Left lung (tissue), 10 donors: Measurements from ENCODE around the gene TBC1D25. TPM values are rescaled to one million over a fixed set of nuclear protein-coding genes. Genes with fewer than 3 reads are reported as not detected.

Experiments used
- ATAC-seq: fragments of 200-7000 bp; cut with Tn5 transposase; one replicate; pipeline ENCODE4 v1.9.1; 2020; ENCODE audit warnings: moderate library complexity
- DNase-seq, 4 donors: peaks; one replicate each; pipeline ENCODE4 v3.0.0-alpha.2; 2013 to 2020
- H3K27ac ChIP-seq, 2 donors: fragments of 200-600 bp; sonication (generic) in 1 of 2; one replicate each; pipeline versions ENCODE4 v1.5.0 to v1.8.0; 2020 to 2021
- H3K27me3 ChIP-seq, 2 donors: fragments of 200-600 bp; sonication (generic) in 1 of 2; one replicate each; pipeline versions ENCODE4 v1.5.0 to v1.8.0; 2020 to 2021
- H3K36me3 ChIP-seq, 2 donors: fragments of 200-600 bp; sonication (generic) in 1 of 2; one replicate each; pipeline versions ENCODE4 v1.5.0 to v1.8.0; 2020 to 2021
- H3K4me1 ChIP-seq, 2 donors: fragments of 200-600 bp; one replicate each; pipeline ENCODE4 v1.8.0; 2021
- H3K4me3 ChIP-seq, 2 donors: fragments of 200-600 bp; sonication (generic) in 1 of 2; one replicate each; pipeline versions ENCODE4 v1.5.0 to v1.8.0; 2020 to 2021; ENCODE audit warnings: mild to moderate bottlenecking in 1 of 2
- H3K9me3 ChIP-seq, 2 donors: fragments of 200-600 bp; sonication (generic) in 1 of 2; one replicate each; pipeline versions ENCODE4 v1.5.0 to v1.8.0; 2020 to 2021
- CTCF ChIP-seq, 2 donors: fragments of 200-600 bp; sonication (generic) in 1 of 2; IDR thresholded peaks; one replicate each; pipeline versions ENCODE4 v1.5.0 to v1.8.0; 2021; ENCODE audit warnings: antibody characterized with exemption in 2 of 2
- intact Hi-C, 2 donors: fragments of 100-400 bp; cut with DNase I; formaldehyde crosslinking; loops; one replicate each; pipeline versions ENCODE4 v1.11.2 to v1.14.2; 2022
- polyA plus RNA-seq, 6 donors: library from polyadenylated mRNA; unstranded; fragments of 120-200 nt; gene quantifications; one replicate each; pipeline ENCODE4 v1.2.1, GENCODE V29; 2013; ENCODE audit not compliant: insufficient read length in 6 of 6
- total RNA-seq, 2 donors: library from RNA; stranded (reverse); fragmentation: NEBNext Ultra II Directional; extraction: Animal tissue kit (Norgen Biotek cat#: 25700); gene quantifications; one replicate each; pipeline ENCODE4 v1.2.1, GENCODE V29; 2021
- donor health status: DM: no; HTN: yes; CAD: no.
- donor health status: DM: no; HTN: no; CAD: no.

TBC1D25 gene
- total and polyA plus RNA-seq, 8 donors: 8.7 to 15.2 (median 9.9) TPM

GRCh38 chrX:48578661-48579128, 39.2 kb downstream of the TBC1D25 start:
- no peak for ATAC-seq
- intact Hi-C loops: no loop called here
- peaks cover 0 to 26% of the 10 kb centered on the region in 2 donors for H3K4me1 ChIP-seq
- no peak overlapping the region for H3K27ac ChIP-seq
- TF ChIP-seq CTCF (IDR thresholded peaks at IDR 0.05): no peak
- H3K4me3 ChIP-seq: no peak overlapping the region
- peaks cover 0 to 51% of the 10 kb centered on the region in 2 donors for H3K36me3 ChIP-seq
- H3K9me3 ChIP-seq: no peaks in the 10 kb centered on the region
- no peaks in the 10 kb centered on the region for H3K27me3 ChIP-seq
- DNase-seq: no peak

- no peak overlapping the region for H3K27ac ChIP-seq
- H3K36me3 ChIP-seq: peaks cover 0 to 51% of the 10 kb centered on the region in 2 donors
- no peak overlapping the region for H3K4me3 ChIP-seq
- no peak for TF ChIP-seq CTCF (IDR thresholded peaks at IDR 0.05)
- DNase-seq (no peak), ATAC-seq (no peak)
- no peaks in the 10 kb centered on the region for H3K27me3 ChIP-seq
- intact Hi-C loops: no loop called here
- H3K9me3 ChIP-seq: no peaks in the 10 kb centered on the region
- peaks cover 0 to 26% of the 10 kb centered on the region in 2 donors for H3K4me1 ChIP-seq
Observed at GRCh38 chrX:48579259-48579658, 39.7 kb downstream of the TBC1D25 start.

- intact Hi-C loops: no loop called here
- peaks cover 0 to 45% of the 10 kb centered on the region in 2 donors for H3K36me3 ChIP-seq
- no peak overlapping the region for H3K27ac ChIP-seq
- TF ChIP-seq CTCF (IDR thresholded peaks at IDR 0.05): no peak
- ATAC-seq: peak; percentile 87
- H3K9me3 ChIP-seq: no peaks in the 10 kb centered on the region
- peaks cover 0 to 22% of the 10 kb centered on the region in 2 donors for H3K4me1 ChIP-seq
- no peak overlapping the region for H3K4me3 ChIP-seq
- H3K27me3 ChIP-seq: no peaks in the 10 kb centered on the region
- no peak for DNase-seq
Observed at GRCh38 chrX:48580662-48581061, 41.1 kb downstream of the TBC1D25 start.

- ATAC-seq: no peak
Observed at GRCh38 chrX:48584698-48585097, 45.2 kb downstream of the TBC1D25 start.

More at GRCh38 chrX:48584698-48585097, 45.2 kb downstream of the TBC1D25 start:
- DNase-seq: no peak
- intact Hi-C loops: no loop called here
- no peak for TF ChIP-seq CTCF (IDR thresholded peaks at IDR 0.05)
- H3K27me3 ChIP-seq: no peaks in the 10 kb centered on the region
- H3K9me3 ChIP-seq: no peaks in the 10 kb centered on the region
- H3K4me3 ChIP-seq: no peak overlapping the region
- H3K4me1 ChIP-seq: no peaks in the 10 kb centered on the region
- H3K36me3 ChIP-seq: peaks cover 0 to 5% of the 10 kb centered on the region in 2 donors
- no peak overlapping the region for H3K27ac ChIP-seq
